Activated T-cell treated with anti-CD3 and anti-CD28 coated beads, Interleukin-2, amount 50 U/mL, for 4 hours (primary cell): ENCODE results near the gene OPA3. TPM values are rescaled to one million over a fixed set of nuclear protein-coding genes. Genes with fewer than 3 reads are reported as not detected.

Experiments used
- ATAC-seq, 2 donors: fragments of 200-7000 bp; cut with Tn5 transposase; one replicate each; pipeline ENCODE4 v1.10.0; 2021
- DNase-seq: peaks from one replicate; pipeline ENCODE4 v3.0.0-alpha.2; 2020
- H3K27me3 Mint-ChIP-seq: one replicate; pipeline ENCODE4 v1.8.0; 2021; ENCODE audit warnings: low read depth, mixed read lengths
- H3K36me3 Mint-ChIP-seq: one replicate; pipeline ENCODE4 v1.8.0; 2022; ENCODE audit warnings: mixed read lengths; ENCODE audit not compliant: insufficient read depth
- H3K4me1 Mint-ChIP-seq: one replicate; pipeline ENCODE4 v1.8.0; 2021; ENCODE audit warnings: low read depth, mixed read lengths
- H3K4me3 Mint-ChIP-seq: one replicate; pipeline ENCODE4 v1.8.0; 2021; ENCODE audit warnings: mild to moderate bottlenecking, moderate library complexity, mixed read lengths
- H3K9me3 Mint-ChIP-seq: one replicate; pipeline ENCODE4 v1.8.0; 2021; ENCODE audit warnings: mixed read lengths
- total RNA-seq, 3 donors: library from RNA; stranded (reverse); gene quantifications; one replicate each; pipeline ENCODE4 v1.2.1, GENCODE V29; 2021

The OPA3 gene
- total RNA-seq, 3 donors from 2014 or later = 14.1 to 15.5 (median 15.1) TPM

- DNase-seq (no peak), ATAC-seq (no peak)
- Mint-ChIP-seq H3K4me1 (no peaks in the 10 kb centered on the region), H3K27me3 (peaks cover 44% of the 10 kb centered on the region), H3K36me3 (no peaks in the 10 kb centered on the region), H3K4me3 (no peak overlapping the region), H3K9me3 (no peaks in the 10 kb centered on the region)
Measured at GRCh38 chr19:45590300-45591003, 5.8 kb upstream of the OPA3 start.

GRCh38 chr19:45589768-45590167 is 5.2 kb upstream of the OPA3 start:
- DNase-seq (no peak), ATAC-seq (no peak)
- Mint-ChIP-seq H3K4me1 (peaks cover 3% of the 10 kb centered on the region), H3K36me3 (no peaks in the 10 kb centered on the region), H3K4me3 (no peak overlapping the region), H3K9me3 (no peaks in the 10 kb centered on the region), H3K27me3 (peaks cover 41% of the 10 kb centered on the region)

GRCh38 chr19:45587873-45588272 is 3.3 kb upstream of the OPA3 start:
- Mint-ChIP-seq H3K27me3 (peaks cover 41% of the 10 kb centered on the region), H3K4me3 (no peak overlapping the region), H3K36me3 (peaks cover 2% of the 10 kb centered on the region), H3K9me3 (no peaks in the 10 kb centered on the region), H3K4me1 (peaks cover 8% of the 10 kb centered on the region)
- DNase-seq (no peak), ATAC-seq (no peak)

GRCh38 chr19:45585158-45585577 is 566 bp upstream of the OPA3 start:
- peaks cover 17% of the 10 kb centered on the region for H3K4me1 Mint-ChIP-seq
- peaks cover 5% of the 10 kb centered on the region for H3K36me3 Mint-ChIP-seq
- ATAC-seq (no peak), DNase-seq (no peak)
- no peaks in the 10 kb centered on the region for H3K9me3 Mint-ChIP-seq
- H3K27me3 Mint-ChIP-seq = peaks cover 18% of the 10 kb centered on the region
- peak overlapping the region; percentile 91 for H3K4me3 Mint-ChIP-seq

GRCh38 chr19:45581576-45581975 is 3.0 kb downstream of the OPA3 start:
- no peak for DNase-seq
- no peaks in the 10 kb centered on the region for H3K9me3 Mint-ChIP-seq
- H3K4me1 Mint-ChIP-seq = peaks cover 22% of the 10 kb centered on the region
- peak overlapping the region; percentile 29 for H3K4me3 Mint-ChIP-seq
- peaks cover 7% of the 10 kb centered on the region for H3K36me3 Mint-ChIP-seq
- H3K27me3 Mint-ChIP-seq = no peaks in the 10 kb centered on the region
- no peak for ATAC-seq

GRCh38 chr19:45578861-45579260 is 5.7 kb downstream of the OPA3 start:
- Mint-ChIP-seq H3K4me1 (peaks cover 16% of the 10 kb centered on the region), H3K36me3 (peaks cover 9% of the 10 kb centered on the region), H3K27me3 (no peaks in the 10 kb centered on the region), H3K4me3 (no peak overlapping the region), H3K9me3 (no peaks in the 10 kb centered on the region)
- DNase-seq = no peak
- ATAC-seq = no peak

- Mint-ChIP-seq H3K27me3 (no peaks in the 10 kb centered on the region), H3K4me3 (no peak overlapping the region), H3K9me3 (no peaks in the 10 kb centered on the region), H3K4me1 (peaks cover 10% of the 10 kb centered on the region), H3K36me3 (peaks cover 4% of the 10 kb centered on the region)
- DNase-seq (no peak), ATAC-seq (no peak)
Measured at GRCh38 chr19:45577111-45577905, 7.3 kb downstream of the OPA3 start.

- no peaks in the 10 kb centered on the region for H3K27me3 Mint-ChIP-seq
- no peaks in the 10 kb centered on the region for H3K9me3 Mint-ChIP-seq
- ATAC-seq (no peak), DNase-seq (no peak)
- no peak overlapping the region for H3K4me3 Mint-ChIP-seq
- H3K4me1 Mint-ChIP-seq = peaks cover 9% of the 10 kb centered on the region
- H3K36me3 Mint-ChIP-seq = peaks cover 3% of the 10 kb centered on the region
Measured at GRCh38 chr19:45576682-45577081, 7.9 kb downstream of the OPA3 start.

GRCh38 chr19:45575216-45575615 is 9.4 kb downstream of the OPA3 start:
- H3K4me1 Mint-ChIP-seq = peaks cover 5% of the 10 kb centered on the region

GRCh38 chr19:45574526-45574925 is 10.1 kb downstream of the OPA3 start:
- H3K36me3 Mint-ChIP-seq = peaks cover 5% of the 10 kb centered on the region
- DNase-seq (no peak), ATAC-seq (no peak)
- no peak overlapping the region for H3K4me3 Mint-ChIP-seq
- no peaks in the 10 kb centered on the region for H3K9me3 Mint-ChIP-seq
- peaks cover 9% of the 10 kb centered on the region for H3K4me1 Mint-ChIP-seq
- H3K27me3 Mint-ChIP-seq = no peaks in the 10 kb centered on the region

More at GRCh38 chr19:45575216-45575615, 9.4 kb downstream of the OPA3 start:
- ATAC-seq (no peak), DNase-seq (no peak)
- no peaks in the 10 kb centered on the region for H3K27me3 Mint-ChIP-seq
- no peak overlapping the region for H3K4me3 Mint-ChIP-seq
- no peaks in the 10 kb centered on the region for H3K9me3 Mint-ChIP-seq
- H3K36me3 Mint-ChIP-seq = peaks cover 3% of the 10 kb centered on the region

GRCh38 chr19:45571457-45572220 is 13.0 kb downstream of the OPA3 start:
- Mint-ChIP-seq H3K4me1 (peaks cover 4% of the 10 kb centered on the region), H3K9me3 (no peaks in the 10 kb centered on the region), H3K36me3 (peaks cover 4% of the 10 kb centered on the region), H3K27me3 (no peaks in the 10 kb centered on the region), H3K4me3 (no peak overlapping the region)
- ATAC-seq (no peak), DNase-seq (no peak)

- Mint-ChIP-seq H3K27me3 (no peaks in the 10 kb centered on the region), H3K4me1 (peaks cover 4% of the 10 kb centered on the region), H3K36me3 (peaks cover 2% of the 10 kb centered on the region), H3K4me3 (peak overlapping the region; percentile 37), H3K9me3 (no peaks in the 10 kb centered on the region)
- ATAC-seq (peak; percentile 54 to 57), DNase-seq (peak; percentile 54)
Measured at GRCh38 chr19:45569619-45570421, 14.8 kb downstream of the OPA3 start.

GRCh38 chr19:45568732-45569131 is 15.9 kb downstream of the OPA3 start:
- peaks cover 2% of the 10 kb centered on the region for H3K36me3 Mint-ChIP-seq
- no peaks in the 10 kb centered on the region for H3K27me3 Mint-ChIP-seq
- no peak for ATAC-seq
- no peak for DNase-seq
- no peaks in the 10 kb centered on the region for H3K9me3 Mint-ChIP-seq
- H3K4me3 Mint-ChIP-seq = no peak overlapping the region
- H3K4me1 Mint-ChIP-seq = peaks cover 11% of the 10 kb centered on the region

GRCh38 chr19:45567609-45568008 is 17.0 kb downstream of the OPA3 start:
- DNase-seq (no peak), ATAC-seq (no peak)
- H3K4me1 Mint-ChIP-seq = peaks cover 19% of the 10 kb centered on the region
- H3K4me3 Mint-ChIP-seq = no peak overlapping the region
- no peaks in the 10 kb centered on the region for H3K27me3 Mint-ChIP-seq
- H3K36me3 Mint-ChIP-seq = peaks cover 2% of the 10 kb centered on the region
- no peaks in the 10 kb centered on the region for H3K9me3 Mint-ChIP-seq
